ENCODE data around the gene MAP3K7CL. TPM values are rescaled to one million over a fixed set of nuclear protein-coding genes. Genes with fewer than 3 reads are reported as not detected.
A peak's percentile ranks its signal among the peaks of the same experiment; 100 is the strongest.

Gene MAP3K7CL
- total RNA-seq, 6 experiments from 2014 or later: 6.2 to 11.4 (median 7.6) TPM

- H3K27me3 Mint-ChIP-seq (ENCODE audit: insufficient read depth): no peaks in the 10 kb centered on the region
- H3K9me3 Mint-ChIP-seq: peaks cover 12% of the 10 kb centered on the region
- H3K27ac Mint-ChIP-seq: peak overlapping the region; percentile 77
- peak overlapping the region; percentile 61; the same call in 1 of the 2 replicates for H3K4me3 Mint-ChIP-seq
- peak; percentile 60 for DNase-seq
- TF ChIP-seq CTCF (IDR thresholded peaks at IDR 0.05): no peak
- H3K4me1 Mint-ChIP-seq (ENCODE audit: low read depth): peaks cover 79% of the 10 kb centered on the region
- peaks cover 21% of the 10 kb centered on the region for H3K36me3 Mint-ChIP-seq (ENCODE audit: low read depth)
These were observed 90.9 kb downstream of the MAP3K7CL start for GRCh38 chr21:29221253-29221744.

- Mint-ChIP-seq H3K4me3 (no peak overlapping the region), H3K27me3 (ENCODE audit: insufficient read depth) (no peaks in the 10 kb centered on the region), H3K27ac (no peak overlapping the region), H3K4me1 (ENCODE audit: low read depth) (peaks cover 55% of the 10 kb centered on the region), H3K9me3 (peaks cover 5% of the 10 kb centered on the region; the same call in 1 of the 2 replicates), H3K36me3 (ENCODE audit: low read depth) (peaks cover 15% of the 10 kb centered on the region)
- no peak for TF ChIP-seq CTCF (IDR thresholded peaks at IDR 0.05)
- DNase-seq: no peak
These were observed 93.6 kb downstream of the MAP3K7CL start for GRCh38 chr21:29224006-29224405.

Other genes with a start within 250 kb of the MAP3K7CL start
- 10 to 100 TPM; 19.8 to 23.4 (median 20.8) TPM for gene LTN1, start 137.8 kb upstream of the MAP3K7CL start, total RNA-seq (2021; fragmentation: NEBNext Ultra II Directional; extraction: Animal tissue kit (Norgen Biotek cat#: 25700))
- 10 to 100 TPM; 30.0 to 34.5 (median 31.1) TPM for gene RWDD2B, start 111.3 kb upstream of the MAP3K7CL start, total RNA-seq (2021; fragmentation: NEBNext Ultra II Directional; extraction: Animal tissue kit (Norgen Biotek cat#: 25700))
- 10 to 100 TPM; 28.1 to 43.1 (median 37.1) TPM for gene USP16, start 106.0 kb upstream of the MAP3K7CL start, total RNA-seq (2021; fragmentation: NEBNext Ultra II Directional; extraction: Animal tissue kit (Norgen Biotek cat#: 25700))
- 100 to 1,000 TPM; 209 to 258 (median 227) TPM for gene CCT8, start 57.0 kb upstream of the MAP3K7CL start, total RNA-seq (2021; fragmentation: NEBNext Ultra II Directional; extraction: Animal tissue kit (Norgen Biotek cat#: 25700))
- 10 to 100 TPM; 47.3 to 53.5 (median 53.1) TPM for gene BACH1, start 168.3 kb downstream of the MAP3K7CL start, total RNA-seq (2021; fragmentation: NEBNext Ultra II Directional; extraction: Animal tissue kit (Norgen Biotek cat#: 25700))

All from HFFc6 (cell line).